GM12878 (cell line): Measurements from ENCODE around the gene ACTR1B. TPM values are rescaled to one million over a fixed set of nuclear protein-coding genes. Genes with fewer than 3 reads are reported as not detected.

Experiments
- ATAC-seq: fragments of 200-7000 bp; cut with Tn5 transposase; 3 replicates; pipeline ENCODE4 v1.9.1; 2020; ENCODE audit warnings: mild to moderate bottlenecking, moderate library complexity
- BruUV-seq: library from RNA; stranded (reverse); fragments of 400-500 nt; replicated peaks from 2 replicates; lab custom pipeline; 2021; lab: Mats Ljungman, UMichigan
- CTCF ChIA-PET: fragments of 300-600 bp; sonication (Branson Sonifier 250); formaldehyde crosslinking; extraction: SDS; loops from one replicate; lab custom pipeline; 2021; ENCODE audit warnings: inconsistent platforms; lab: Yijun Ruan, JAX
- POLR2A ChIA-PET: fragments of 350-600 bp; formaldehyde crosslinking; extraction: SDS; loops from one replicate; lab custom pipeline; 2021; ENCODE audit warnings: inconsistent platforms; lab: Charles Lee
- RAD21 ChIA-PET: fragments of 300-600 bp; sonication (Branson Sonifier 250); formaldehyde crosslinking; loops from one replicate; lab custom pipeline; 2023; ENCODE audit warnings: antibody characterized with exemption; ENCODE audit not compliant: unreplicated experiment; lab: Charles Lee
- SMC1A ChIA-PET: fragments of 300-600 bp; sonication (Branson Sonifier 250); formaldehyde crosslinking; loops from one replicate; lab custom pipeline; 2023; ENCODE audit not compliant: unreplicated experiment, uncharacterized antibody; lab: Charles Lee
- DNase-seq: peaks from one replicate; pipeline ENCODE4 v3.0.0-alpha.2; 2011; ENCODE audit warnings: low read depth, low spot score
- FAIRE-seq: peaks from 3 replicates; lab custom pipeline; 2011; peaks lifted over from hg19 to GRCh38; lab: Jason Lieb, UNC
- H2AFZ ChIP-seq: 2 replicates; pipeline ENCODE4 v1.6.0; 2011; ENCODE audit warnings: low read depth, low read length, control low read depth; ENCODE audit not compliant: control insufficient read depth
- H3K27ac ChIP-seq: 2 replicates; pipeline ENCODE4 v1.5.1; 2011; ENCODE audit warnings: control low read depth; ENCODE audit not compliant: control insufficient read depth, insufficient read depth
- H3K27me3 ChIP-seq, 2 experiments: replicated peaks in 1 of 2; 2 replicates each; pipeline versions ENCODE4 v1.6.0 to v1.6.1; 2011; ENCODE audit warnings: low read length in 1 of 2; ENCODE audit not compliant: control insufficient read depth in 2 of 2, insufficient read depth in 2 of 2
- H3K36me3 ChIP-seq, 2 experiments: 2 replicates each; pipeline ENCODE4 v1.5.1; 2011; ENCODE audit warnings: low read length in 1 of 2; ENCODE audit not compliant: control insufficient read depth in 2 of 2, insufficient read depth in 2 of 2
- H3K4me1 ChIP-seq: 2 replicates; pipeline ENCODE4 v1.6.1; 2011; ENCODE audit warnings: mild to moderate bottlenecking, low read length, moderate library complexity, mixed read lengths; ENCODE audit not compliant: control insufficient read depth, insufficient read depth
- H3K4me2 ChIP-seq: 2 replicates; pipeline ENCODE4 v1.6.0; 2011; ENCODE audit warnings: control low read depth; ENCODE audit not compliant: control insufficient read depth, insufficient read depth
- H3K4me3 ChIP-seq: fragments of 200-600 bp; sonication (generic); 2 replicates; pipeline ENCODE4 v1.5.1; 2016
- H3K79me2 ChIP-seq: 2 replicates; pipeline ENCODE4 v1.6.0; 2011; ENCODE audit warnings: low read length; ENCODE audit not compliant: control insufficient read depth, insufficient read depth
- H3K9ac ChIP-seq: 2 replicates; pipeline ENCODE4 v1.8.0; 2011; ENCODE audit warnings: low read length, control low read depth, mixed read lengths; ENCODE audit not compliant: control insufficient read depth, insufficient read depth
- H3K9me3 ChIP-seq: replicated peaks from 3 replicates; pipeline ENCODE4 v1.5.1; 2011; ENCODE audit warnings: mild to moderate bottlenecking, low read length; ENCODE audit not compliant: control insufficient read depth, insufficient read depth
- H4K20me1 ChIP-seq: 2 replicates; pipeline ENCODE4 v1.6.0; 2011; ENCODE audit not compliant: control insufficient read depth, insufficient read depth
- ATF7 ChIP-seq: fragments of 450-650 bp; IDR thresholded peaks from 2 replicates; pipeline ENCODE4 v1.6.1; 2016; ENCODE audit warnings: low read depth, mild to moderate bottlenecking
- BCLAF1 ChIP-seq: fragments of 450-650 bp; IDR thresholded peaks from 2 replicates; pipeline ENCODE4 v1.6.1; 2017; ENCODE audit warnings: antibody characterized with exemption, mild to moderate bottlenecking, moderate library complexity
- CEBPB ChIP-seq, 2 experiments: fragments of 150-350 bp in 1 of 2; IDR thresholded peaks; 2 replicates each; pipeline ENCODE4 v1.6.1; 2012 to 2014; ENCODE audit warnings: low read depth in 2 of 2, low read length in 2 of 2, borderline replicate concordance in 1 of 2, inconsistent platforms in 1 of 2
- ESRRA ChIP-seq: IDR thresholded peaks from 2 replicates; pipeline ENCODE4 v1.6.1; 2012; ENCODE audit warnings: mild to moderate bottlenecking, low read length, improper control_type of control experiment
- KAT2A ChIP-seq: conservative IDR thresholded peaks from 2 replicates; pipeline ENCODE4 v1.6.1; 2011; ENCODE audit warnings: low read depth, low read length; ENCODE audit not compliant: control insufficient read depth
- MTA3 ChIP-seq: IDR thresholded peaks from 2 replicates; pipeline ENCODE4 v1.6.1; 2012; ENCODE audit warnings: low read length, inconsistent platforms, borderline replicate concordance
- MXI1 ChIP-seq: fragments of 150-350 bp; IDR thresholded peaks from 2 replicates; pipeline ENCODE4 v1.6.1; 2011; ENCODE audit warnings: low read depth, mild to moderate bottlenecking, inconsistent platforms, low read length, improper control_type of control experiment
- NFIC ChIP-seq: IDR thresholded peaks from 2 replicates; pipeline ENCODE4 v1.6.1; 2012; ENCODE audit warnings: low read depth, mild to moderate bottlenecking, inconsistent platforms, low read length, moderate library complexity
- RAD21 ChIP-seq: IDR thresholded peaks from 2 replicates; pipeline ENCODE4 v1.6.1; 2011; ENCODE audit warnings: mild to moderate bottlenecking, low read depth, low read length, moderate library complexity; ENCODE audit not compliant: insufficient read depth
- RFX5 ChIP-seq: IDR thresholded peaks from 2 replicates; pipeline ENCODE4 v1.6.1; 2011; ENCODE audit warnings: low read depth, low read length, improper control_type of control experiment
- SMAD1 ChIP-seq: fragments of 450-650 bp; IDR thresholded peaks from 2 replicates; pipeline ENCODE4 v1.6.1; 2018; ENCODE audit warnings: mild to moderate bottlenecking, low read depth; ENCODE audit not compliant: partially characterized antibody
- SP1 ChIP-seq: IDR thresholded peaks from one replicate; pipeline ENCODE4 v1.6.1; 2011; ENCODE audit warnings: low read depth, low read length
- YY1 ChIP-seq: IDR thresholded peaks from 2 replicates; pipeline ENCODE4 v1.6.1; 2011; ENCODE audit warnings: low read depth, mild to moderate bottlenecking, low read length
- ZNF622 ChIP-seq: fragments of 450-650 bp; IDR thresholded peaks from 2 replicates; pipeline ENCODE4 v1.6.1; 2017; ENCODE audit warnings: mild to moderate bottlenecking, inconsistent platforms
- WGBS: methylation state at CpG from one replicate; pipeline ENCODE4 v1.1.6; 2016; ENCODE audit warnings: low lambda C conversion rate; ENCODE audit not compliant: insufficient replicate concordance, insufficient coverage; ENCODE audit errors: missing lambda C conversion rate; 5-methylcytosine and 5-hydroxymethylcytosine counted together
- in situ Hi-C: fragments of 300-500 bp; cut with MboI; formaldehyde crosslinking; loops from 9 replicates; pipeline ENCODE4 v1.14.3; 2018; ENCODE audit warnings: mixed read lengths
- intact Hi-C: fragments of 100-400 bp; cut with micrococcal nuclease; formaldehyde crosslinking; loops from one replicate; pipeline ENCODE4 v1.14.2; 2022; ENCODE audit not compliant: unreplicated experiment
- polyA plus RNA-seq, 11 experiments: library from polyadenylated mRNA; depleted of rRNA in 4 of 11; unstranded in 6 of 11; stranded (reverse) in 5 of 11; fragments of >200 nt; fragmentation: Nextera tagmentation in 4 of 11; fragmentation: Illumina TruSeq in 1 of 11; extraction: Ambion mirVana in 4 of 11; extraction: Trizol in 1 of 11; gene quantifications; 1 replicate in 1 of 11; 2 replicates in 10 of 11; pipeline versions ENCODE4 v1.2.1 to v1.2.3, GENCODE V29; 2011 to 2016; ENCODE audit warnings: inconsistent platforms in 2 of 11, missing spikeins in 2 of 11, low read depth in 1 of 11
- total RNA-seq, 4 experiments: library from RNA; depleted of rRNA in 3 of 4; stranded (reverse); fragments of >200 nt in 3 of 4; fragmentation: Illumina TruSeq in 1 of 4; extraction: Trizol in 1 of 4; gene quantifications; 2 replicates each; pipeline versions ENCODE4 v1.2.1 to v1.2.3, GENCODE V29; 2013 to 2021
- TF ChIP-seq, protein P1 (sequence below): fragments of 450-650 bp; formaldehyde crosslinking; IDR thresholded peaks from 2 replicates; pipeline ENCODE4 v1.4.0; 2020; ENCODE audit warnings: mild to moderate bottlenecking, moderate library complexity
- TF ChIP-seq, protein P2 (sequence below): IDR thresholded peaks from 2 replicates; pipeline ENCODE4 v1.6.1; 2012; ENCODE audit warnings: low read depth, low read length, improper control_type of control experiment

Gene ACTR1B
- total and polyA plus RNA-seq, 10 of the 15 experiments (the other 5 are each of a cell fraction or from before 2014, with no cell fraction given) = 1.3 to 62.8 (median 44.8) TPM

- WGBS = 40% methylated on average over 11 of the region's 11 CpGs
- H3K4me1 ChIP-seq = no peaks in the 10 kb centered on the region; the same call in 1 of the 2 replicates
- TF ChIP-seq BCLAF1 (no peak), RAD21 (peak; percentile 58), ESRRA (no peak), NFIC (no peak), RFX5 (0 out of 2 replicates have a peak, but pooled peaks have one; percentile 46), SP1 (no peak), YY1 (no peak), KAT2A (no peak), ZNF622 (no peak), CEBPB (IDR thresholded peaks at IDR 0.05; ENCODE audit: borderline replicate concordance in 1 of 2, low read depth in 2 of 2, low read length in 2 of 2) (no peak), SMAD1 (no peak), MTA3 (no peak), ATF7 (no peak), MXI1 (no peak)
- TF ChIP-seq, protein P1, sequence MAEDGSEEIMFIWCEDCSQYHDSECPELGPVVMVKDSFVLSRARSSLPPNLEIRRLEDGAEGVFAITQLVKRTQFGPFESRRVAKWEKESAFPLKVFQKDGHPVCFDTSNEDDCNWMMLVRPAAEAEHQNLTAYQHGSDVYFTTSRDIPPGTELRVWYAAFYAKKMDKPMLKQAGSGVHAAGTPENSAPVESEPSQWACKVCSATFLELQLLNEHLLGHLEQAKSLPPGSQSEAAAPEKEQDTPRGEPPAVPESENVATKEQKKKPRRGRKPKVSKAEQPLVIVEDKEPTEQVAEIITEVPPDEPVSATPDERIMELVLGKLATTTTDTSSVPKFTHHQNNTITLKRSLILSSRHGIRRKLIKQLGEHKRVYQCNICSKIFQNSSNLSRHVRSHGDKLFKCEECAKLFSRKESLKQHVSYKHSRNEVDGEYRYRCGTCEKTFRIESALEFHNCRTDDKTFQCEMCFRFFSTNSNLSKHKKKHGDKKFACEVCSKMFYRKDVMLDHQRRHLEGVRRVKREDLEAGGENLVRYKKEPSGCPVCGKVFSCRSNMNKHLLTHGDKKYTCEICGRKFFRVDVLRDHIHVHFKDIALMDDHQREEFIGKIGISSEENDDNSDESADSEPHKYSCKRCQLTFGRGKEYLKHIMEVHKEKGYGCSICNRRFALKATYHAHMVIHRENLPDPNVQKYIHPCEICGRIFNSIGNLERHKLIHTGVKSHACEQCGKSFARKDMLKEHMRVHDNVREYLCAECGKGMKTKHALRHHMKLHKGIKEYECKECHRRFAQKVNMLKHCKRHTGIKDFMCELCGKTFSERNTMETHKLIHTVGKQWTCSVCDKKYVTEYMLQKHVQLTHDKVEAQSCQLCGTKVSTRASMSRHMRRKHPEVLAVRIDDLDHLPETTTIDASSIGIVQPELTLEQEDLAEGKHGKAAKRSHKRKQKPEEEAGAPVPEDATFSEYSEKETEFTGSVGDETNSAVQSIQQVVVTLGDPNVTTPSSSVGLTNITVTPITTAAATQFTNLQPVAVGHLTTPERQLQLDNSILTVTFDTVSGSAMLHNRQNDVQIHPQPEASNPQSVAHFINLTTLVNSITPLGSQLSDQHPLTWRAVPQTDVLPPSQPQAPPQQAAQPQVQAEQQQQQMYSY = no peak
- TF ChIP-seq, protein P2, sequence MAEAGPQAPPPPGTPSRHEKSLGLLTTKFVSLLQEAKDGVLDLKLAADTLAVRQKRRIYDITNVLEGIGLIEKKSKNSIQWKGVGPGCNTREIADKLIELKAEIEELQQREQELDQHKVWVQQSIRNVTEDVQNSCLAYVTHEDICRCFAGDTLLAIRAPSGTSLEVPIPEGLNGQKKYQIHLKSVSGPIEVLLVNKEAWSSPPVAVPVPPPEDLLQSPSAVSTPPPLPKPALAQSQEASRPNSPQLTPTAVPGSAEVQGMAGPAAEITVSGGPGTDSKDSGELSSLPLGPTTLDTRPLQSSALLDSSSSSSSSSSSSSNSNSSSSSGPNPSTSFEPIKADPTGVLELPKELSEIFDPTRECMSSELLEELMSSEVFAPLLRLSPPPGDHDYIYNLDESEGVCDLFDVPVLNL = no peak
These were observed 36.1 kb upstream of the ACTR1B start for GRCh38 chr2:97699765-97700444.

More at GRCh38 chr2:97699765-97700444, 36.1 kb upstream of the ACTR1B start:
- POLR2A ChIA-PET = interaction anchor here (0.6 to 0.9 kb wide), 3 partner anchors 11 to 110 kb away, joined by 3 read pairs; partner anchors contain the start of gene ANKRD36B
- CTCF ChIA-PET = interaction anchor here (0.7 to 7.8 kb wide), 36 partner anchors 8 to 756 kb away, joined by 3 to 168 read pairs (median 4); partner anchors contain the start of genes ACTR1B and ANKRD36B
- Histone ChIP-seq H3K27ac (no peak overlapping the region), H3K4me3 (no peak overlapping the region), H3K27me3 (no peaks in the 10 kb centered on the region), H3K79me2 (no peaks in the 10 kb centered on the region), H3K4me2 (no peak overlapping the region), H3K9ac (no peak overlapping the region), H4K20me1 (no peaks in the 10 kb centered on the region), H2AFZ (no peak overlapping the region), H3K9me3 (no peaks in the 10 kb centered on the region), H3K36me3 (no peaks in the 10 kb centered on the region)
- RAD21 ChIA-PET = interaction anchor here (1.3 to 5.9 kb wide), 8 partner anchors 9 to 1637 kb away, joined by 4 to 106 read pairs (median 21); partner anchors contain the start of genes ACTR1B and COX5B
- SMC1A ChIA-PET = interaction anchor here (0.7 to 6.2 kb wide), 15 partner anchors 9 to 686 kb away, joined by 3 to 81 read pairs (median 6); partner anchors contain the start of genes ACTR1B and ANKRD36B
- ATAC-seq (peak; percentile 91), DNase-seq (no peak), FAIRE-seq (peak; percentile 97)
- BruUV-seq = no TSS peak
- in situ Hi-C loops = loop anchor here (5.0 to 10.0 kb wide), 3 partner anchors 113 to 1635 kb away; partner anchors contain the start of gene ANKRD36B
- intact Hi-C loops = loop anchor here (2.0 to 10.0 kb wide), 3 partner anchors 49 to 485 kb away; partner anchors contain the start of gene COX5B
